HG03558 (cell line): ENCODE measurements around the gene TLE4.

Experiments
- ATAC-seq: cut with Tn5 transposase; IDR thresholded peaks from one replicate; pipeline ENCODE4 v1.9.1; 2021; ENCODE audit warnings: moderate number of reproducible peaks; ENCODE audit not compliant: unreplicated experiment; ENCODE audit errors: extremely low read depth

Gene TLE4

DNA sequence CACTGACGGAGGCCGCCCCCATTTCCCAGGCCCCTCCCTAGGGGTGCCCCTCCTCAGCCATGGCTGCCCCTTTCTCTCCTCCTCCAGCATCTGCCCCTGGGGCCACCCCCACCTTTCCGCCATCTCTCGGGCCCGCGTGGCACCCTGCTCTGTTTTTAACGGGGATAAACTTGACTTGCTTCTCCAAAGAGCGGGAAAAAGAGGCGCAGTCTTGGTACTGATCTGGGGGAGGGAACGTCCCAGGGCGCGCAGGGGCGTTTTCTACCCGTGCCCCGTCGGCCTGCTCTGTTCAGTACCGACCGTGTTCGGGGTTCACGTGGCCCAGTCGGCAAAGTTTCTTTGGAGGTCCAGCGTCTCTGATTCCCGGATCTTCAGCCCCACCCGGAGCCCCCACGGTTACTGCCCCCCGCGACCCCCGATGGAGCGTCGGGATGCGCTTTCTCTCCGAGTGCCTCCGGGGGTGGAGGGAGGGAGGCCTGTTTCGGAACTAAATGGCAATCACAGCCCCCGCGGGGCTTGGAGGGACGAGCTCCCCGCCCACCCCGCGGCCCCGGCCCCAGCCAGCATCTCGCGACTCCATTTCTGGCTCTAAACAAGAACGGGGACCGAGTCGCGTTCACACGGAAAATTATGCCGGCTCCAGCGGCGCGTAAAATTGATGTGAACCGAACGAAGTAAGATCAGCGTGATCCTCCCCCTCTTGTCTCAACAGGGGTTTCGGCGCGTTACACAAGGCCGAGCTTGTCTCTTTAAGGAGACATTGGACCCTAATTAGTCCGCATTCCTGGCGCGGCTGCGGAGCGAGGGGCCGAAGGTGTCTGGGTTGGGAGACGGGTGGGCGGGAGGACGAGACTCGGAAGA, 1.1 kb upstream of the TLE4 start:
- no peak for ATAC-seq

DNA sequence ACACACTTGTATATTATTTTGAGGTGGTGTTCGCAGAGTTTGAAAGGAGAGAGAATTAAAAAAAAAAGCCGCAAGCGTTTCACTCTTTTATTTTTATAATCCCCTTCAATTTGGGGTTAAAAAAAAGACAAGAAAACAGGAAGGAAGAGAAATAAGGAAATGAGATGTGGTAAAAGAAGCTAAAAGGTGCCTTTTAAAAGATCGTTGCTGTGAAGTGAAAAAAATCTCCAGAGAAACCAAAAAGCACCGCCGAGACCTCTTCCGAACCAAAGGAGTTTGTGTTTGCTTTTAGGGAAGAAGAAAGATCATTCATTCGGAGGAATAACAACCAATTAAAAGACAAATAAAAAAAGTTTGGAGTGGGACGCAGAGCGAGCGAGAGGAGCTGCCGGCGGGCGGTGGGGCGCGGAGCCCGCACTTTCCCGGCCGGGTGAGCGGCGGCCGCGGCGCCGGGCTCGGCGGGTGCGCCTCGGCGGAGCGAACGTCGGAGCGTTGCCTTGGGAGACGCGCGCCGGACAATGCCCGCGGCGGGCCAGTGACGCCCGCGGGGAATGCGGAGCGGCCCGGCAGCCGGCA, 355 bp downstream of the TLE4 start:
- no peak for ATAC-seq

DNA sequence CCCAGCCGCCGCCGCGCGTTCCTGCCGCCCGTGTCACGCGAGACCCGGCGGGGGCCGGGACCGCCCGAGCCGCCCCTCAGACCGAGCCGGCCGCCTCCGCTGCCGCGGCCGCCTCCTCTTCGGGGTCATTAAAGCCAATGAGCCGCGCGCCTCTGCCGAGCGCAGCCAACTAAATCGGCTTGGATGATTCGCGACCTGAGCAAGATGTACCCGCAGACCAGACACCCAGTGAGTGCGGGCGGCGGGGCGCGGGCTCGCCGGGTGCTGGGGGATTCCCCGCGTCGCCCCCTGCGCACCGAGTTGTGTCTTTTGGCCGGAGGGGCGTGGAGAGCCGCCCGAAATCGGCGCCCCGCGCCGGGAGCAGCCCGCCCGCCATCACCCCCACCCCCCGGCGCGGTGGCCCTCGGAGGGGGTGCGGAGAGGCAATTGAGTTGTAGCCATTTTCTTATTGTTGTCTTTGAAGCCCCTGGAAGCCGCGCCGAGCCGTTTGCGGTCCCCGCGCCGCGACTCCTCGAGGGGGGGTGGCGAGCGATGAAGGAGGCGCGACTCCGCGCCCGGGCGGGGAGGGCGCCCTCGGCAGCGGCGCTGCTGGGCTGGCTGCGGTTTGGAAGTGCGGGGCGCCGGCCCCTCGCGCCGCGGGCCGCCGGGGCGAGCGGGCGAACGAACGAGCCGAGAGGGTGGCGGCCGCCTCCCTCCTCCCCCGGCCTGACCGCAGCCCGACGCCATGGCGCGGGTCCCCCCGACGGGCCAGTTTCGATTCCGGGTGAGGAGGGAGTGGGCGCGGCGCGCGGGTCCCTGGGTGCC, 1.0 kb downstream of the TLE4 start:
- ATAC-seq: no peak

DNA sequence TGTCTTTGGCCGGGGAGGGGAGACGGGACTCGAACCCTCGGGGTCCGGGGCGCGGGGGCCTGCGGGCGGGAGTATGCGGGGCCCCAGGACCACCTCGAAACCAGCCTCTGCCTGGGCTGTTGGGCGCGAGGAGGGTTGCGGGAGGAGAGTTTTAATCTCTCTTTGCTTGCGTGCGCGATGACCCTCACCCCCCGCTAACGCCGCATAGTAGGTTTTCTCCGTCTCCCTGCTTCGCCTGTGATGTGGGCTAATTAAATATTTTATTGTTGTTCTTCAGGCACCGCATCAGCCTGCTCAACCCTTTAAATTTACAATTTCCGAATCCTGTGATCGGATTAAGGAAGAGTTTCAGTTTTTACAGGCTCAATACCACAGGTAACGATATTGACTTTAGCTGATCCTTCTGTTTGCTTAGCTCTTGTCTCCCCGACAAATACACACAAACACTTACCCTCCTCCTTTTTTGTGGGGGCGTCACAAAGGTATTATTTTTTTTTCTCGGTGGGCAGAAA, 1.7 kb downstream of the TLE4 start:
- no peak for ATAC-seq

DNA sequence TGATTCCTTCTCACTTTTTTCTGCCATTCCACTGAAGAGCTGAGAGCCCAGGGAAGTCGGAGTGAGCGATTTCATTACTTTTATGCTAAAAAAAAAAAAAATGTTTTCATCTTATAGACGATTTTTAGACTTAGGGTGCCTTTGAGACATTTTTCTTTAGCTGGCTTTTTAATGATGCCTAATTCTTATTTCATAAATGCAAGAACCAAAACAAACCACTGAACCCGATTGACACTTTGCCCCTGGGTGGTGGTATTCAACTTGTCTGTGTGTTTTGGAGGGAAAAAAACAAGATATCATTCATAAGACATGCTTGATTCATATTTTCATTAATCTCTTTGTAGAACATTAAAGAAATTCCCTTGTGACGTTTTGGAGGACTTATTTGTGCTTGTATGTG, 2.4 kb downstream of the TLE4 start:
- no peak for ATAC-seq

DNA sequence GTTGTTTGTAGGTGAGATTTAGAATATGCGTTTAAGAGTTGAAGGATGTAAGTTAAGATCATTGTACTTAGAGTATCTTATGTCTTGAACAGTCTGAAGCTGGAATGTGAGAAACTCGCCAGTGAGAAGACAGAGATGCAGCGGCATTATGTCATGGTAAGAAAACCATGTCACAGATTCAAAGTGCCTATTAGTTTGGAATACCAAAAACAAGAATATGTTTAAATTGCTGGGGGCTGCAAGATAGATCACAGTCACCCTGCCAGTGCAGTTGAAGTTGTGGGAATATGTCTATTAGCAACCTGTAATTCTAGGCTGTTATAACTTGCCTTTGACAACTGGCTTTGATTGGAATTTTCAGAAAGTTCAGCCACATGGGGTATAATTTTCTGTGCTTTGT, 3.0 kb downstream of the TLE4 start:
- ATAC-seq: no peak

DNA sequence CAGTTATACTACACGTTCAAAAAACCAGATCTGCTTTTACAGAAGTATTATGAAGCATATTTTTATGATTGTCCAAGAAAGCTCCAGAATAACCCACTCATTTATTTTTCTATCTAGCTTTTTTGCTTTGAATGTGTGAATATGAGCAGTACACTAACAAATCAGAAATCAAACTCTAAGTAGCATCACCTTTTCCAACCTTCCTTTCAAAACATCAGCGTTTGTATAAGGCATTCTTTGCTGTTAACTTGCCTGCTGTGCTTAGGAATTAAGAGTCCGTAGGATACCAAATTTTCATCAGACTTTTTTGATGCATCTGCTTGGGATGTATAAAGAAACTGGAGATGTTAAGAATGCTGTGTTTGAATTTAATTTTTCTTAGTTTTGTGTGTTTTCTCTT, 3.8 kb downstream of the TLE4 start:
- no peak for ATAC-seq

DNA sequence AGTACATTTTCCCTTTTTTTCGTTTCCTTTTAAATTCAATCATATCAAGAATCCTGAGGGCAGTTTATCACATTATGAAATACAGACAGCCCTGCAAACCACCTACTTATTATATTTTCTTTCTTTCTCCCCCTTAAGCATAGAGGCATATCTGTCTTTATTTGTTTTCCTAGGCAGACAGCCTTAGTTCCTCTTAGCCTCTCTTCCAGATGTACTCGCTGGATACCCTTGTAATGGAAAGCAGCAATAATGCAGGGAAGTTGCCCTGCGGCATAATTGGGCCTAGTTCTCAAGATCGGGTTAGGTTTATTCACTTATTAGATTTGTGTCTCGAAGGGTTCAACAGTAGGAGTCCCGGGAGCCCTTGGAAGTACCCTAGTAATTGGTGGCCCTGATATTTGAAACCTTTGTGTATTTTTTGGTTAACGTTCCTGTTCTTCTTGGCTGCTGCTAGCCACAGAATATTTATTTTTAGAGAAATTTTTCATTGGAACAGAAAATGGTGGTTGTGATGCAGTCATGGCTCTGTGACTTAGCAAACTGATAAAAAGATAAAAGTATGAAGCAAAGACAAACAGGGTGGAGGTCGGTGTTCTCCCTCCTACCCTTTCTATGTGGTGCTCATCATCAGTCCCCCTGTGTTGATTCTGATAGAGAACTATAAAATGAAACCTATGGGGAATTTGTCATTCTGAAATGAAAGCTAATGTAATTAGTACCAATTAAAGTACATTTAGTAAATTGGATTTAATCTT, 6.4 kb downstream of the TLE4 start:
- no peak for ATAC-seq

DNA sequence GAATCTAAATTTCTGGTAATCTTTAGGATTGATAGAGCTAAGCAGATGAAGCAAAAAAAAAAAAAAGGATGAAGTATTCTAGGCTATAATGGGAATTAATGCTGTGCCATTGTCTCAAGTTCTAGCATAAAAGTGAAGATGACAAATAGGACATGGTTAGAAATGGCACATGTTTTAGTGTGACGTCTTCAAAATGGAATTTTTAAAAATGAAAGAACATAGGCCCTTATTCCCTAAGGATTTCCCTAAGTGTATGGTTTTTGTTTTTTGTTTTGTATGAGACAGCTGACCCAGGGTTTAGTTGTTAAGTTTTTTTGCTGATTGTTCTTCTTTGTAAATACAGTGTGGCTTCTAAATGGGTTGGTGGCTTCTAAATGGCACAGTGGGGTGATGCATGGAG, 7.1 kb downstream of the TLE4 start:
- no peak for ATAC-seq

DNA sequence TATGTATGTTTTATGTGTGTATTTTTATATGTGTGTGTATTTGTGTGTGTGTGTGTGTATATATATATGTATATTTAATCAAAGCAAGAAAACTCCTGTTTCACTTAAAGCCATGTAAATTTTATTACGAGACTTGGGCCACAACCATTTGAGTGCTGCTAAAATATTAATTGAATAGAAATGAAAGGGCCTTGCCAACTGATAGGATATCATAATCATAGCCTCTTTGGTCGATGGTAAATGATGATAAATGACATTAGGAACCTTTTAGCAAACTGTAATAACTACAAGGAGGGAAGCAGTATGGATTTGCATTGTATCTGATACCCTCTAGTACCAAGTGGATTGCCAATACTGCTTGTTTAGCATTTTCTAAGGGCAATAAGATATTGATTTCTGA, 7.9 kb downstream of the TLE4 start:
- ATAC-seq: no peak

DNA sequence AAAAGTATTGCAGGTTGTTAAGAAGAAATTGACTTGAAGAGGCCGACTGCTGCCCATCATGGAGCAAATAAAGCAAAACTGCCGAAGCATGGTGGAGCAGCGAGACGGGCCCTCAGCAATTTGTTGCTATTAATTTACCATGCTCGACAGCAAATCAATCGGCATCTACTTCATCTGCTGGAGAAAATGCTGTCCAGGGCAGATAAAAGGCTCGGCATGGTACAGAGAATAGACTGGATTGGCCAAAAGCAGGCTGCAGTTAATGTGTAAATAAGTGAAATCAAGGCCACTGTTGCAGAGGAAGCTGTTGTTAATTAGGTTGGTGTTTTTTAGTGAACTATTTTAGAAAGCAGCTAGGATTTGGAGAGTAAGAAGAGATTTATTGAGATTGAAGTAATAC, 8.3 kb downstream of the TLE4 start:
- ATAC-seq: no peak

DNA sequence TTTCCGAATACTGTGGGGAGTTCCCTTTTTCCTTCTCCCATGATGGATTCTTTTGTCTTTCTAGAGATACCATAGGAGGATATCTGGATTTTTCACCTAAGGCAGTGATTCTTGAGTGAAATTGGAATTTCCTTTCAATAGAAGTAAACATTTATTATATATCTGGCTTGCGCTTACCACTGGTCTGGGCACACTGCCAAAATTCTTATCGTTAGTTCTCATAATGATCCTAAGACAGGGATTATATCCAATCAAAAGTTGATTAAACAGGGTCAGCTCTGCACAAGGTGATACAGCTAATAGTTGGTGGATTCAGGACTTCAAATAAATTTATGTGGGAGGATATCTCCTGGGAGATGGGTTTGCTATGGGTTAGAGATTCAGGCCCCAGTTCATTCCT, 9.6 kb downstream of the TLE4 start:
- no peak for ATAC-seq

DNA sequence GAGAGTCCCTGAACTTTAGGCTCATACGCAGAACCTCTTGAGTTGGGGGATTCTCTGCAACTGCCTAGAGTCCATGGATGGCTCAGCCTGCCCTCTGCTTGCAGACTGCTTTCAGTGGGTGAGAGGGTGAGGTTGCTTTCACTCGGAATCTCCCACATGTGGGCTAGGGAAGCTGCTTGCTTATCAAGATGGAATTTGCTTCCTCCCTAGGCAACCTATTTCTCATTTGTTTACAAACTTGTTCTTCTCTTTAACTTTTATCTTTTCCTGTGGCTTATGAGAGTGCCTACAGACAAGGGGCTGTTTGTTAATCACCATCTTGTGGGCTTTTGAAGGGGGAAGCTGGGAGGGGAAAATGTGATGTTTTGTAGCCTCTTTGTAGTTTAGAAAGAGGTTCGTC, 10.0 kb downstream of the TLE4 start:
- no peak for ATAC-seq

DNA sequence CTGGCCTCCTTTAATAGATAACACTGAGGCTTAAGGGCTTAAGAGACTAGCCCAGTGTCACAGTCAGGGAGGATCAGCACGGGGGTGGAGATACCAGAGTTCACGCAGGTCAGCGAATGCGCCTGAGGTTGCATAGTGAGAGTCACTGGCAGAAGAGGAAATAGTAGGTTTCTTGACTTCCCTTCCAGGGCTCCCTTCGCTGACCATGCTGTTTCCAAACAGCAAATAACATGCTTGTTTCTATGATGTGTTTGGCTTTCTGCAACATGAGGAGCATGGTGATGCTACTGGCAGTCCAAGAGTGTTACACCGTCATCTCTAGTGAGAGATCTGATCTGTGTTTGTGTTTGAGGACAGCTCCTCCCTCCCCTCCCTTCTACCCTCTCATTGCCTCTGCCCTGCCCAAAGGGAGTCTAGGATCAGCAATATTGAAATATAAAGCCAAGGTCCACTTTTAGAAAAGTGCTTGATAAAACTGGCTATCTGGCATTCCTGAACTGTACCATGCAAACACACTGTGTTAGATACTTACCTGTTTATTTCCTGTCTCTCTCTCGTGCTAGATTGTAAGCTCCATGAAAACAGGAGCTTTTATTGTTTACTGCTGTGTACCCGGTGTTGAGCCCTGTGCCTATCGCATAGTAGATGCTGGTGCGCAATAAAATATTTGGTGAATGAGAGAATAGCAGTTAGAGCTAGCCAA, 12.3 kb downstream of the TLE4 start:
- no peak for ATAC-seq

DNA sequence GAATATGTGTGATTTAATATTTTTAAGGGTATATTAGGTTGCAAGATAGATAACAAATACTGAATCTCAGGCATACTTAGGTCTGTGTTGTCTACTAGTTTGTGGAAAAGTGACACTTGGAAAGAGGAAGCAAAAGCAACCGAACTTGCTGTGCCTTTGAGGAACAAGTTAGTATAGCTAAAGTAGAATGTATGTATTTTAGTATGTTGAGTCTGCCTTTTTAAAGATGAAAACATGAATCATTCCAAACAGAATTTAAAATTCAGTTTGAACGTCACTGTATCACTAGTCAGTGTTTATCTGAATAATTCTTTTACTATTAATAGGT, 12.9 kb downstream of the TLE4 start:
- no peak for ATAC-seq

DNA sequence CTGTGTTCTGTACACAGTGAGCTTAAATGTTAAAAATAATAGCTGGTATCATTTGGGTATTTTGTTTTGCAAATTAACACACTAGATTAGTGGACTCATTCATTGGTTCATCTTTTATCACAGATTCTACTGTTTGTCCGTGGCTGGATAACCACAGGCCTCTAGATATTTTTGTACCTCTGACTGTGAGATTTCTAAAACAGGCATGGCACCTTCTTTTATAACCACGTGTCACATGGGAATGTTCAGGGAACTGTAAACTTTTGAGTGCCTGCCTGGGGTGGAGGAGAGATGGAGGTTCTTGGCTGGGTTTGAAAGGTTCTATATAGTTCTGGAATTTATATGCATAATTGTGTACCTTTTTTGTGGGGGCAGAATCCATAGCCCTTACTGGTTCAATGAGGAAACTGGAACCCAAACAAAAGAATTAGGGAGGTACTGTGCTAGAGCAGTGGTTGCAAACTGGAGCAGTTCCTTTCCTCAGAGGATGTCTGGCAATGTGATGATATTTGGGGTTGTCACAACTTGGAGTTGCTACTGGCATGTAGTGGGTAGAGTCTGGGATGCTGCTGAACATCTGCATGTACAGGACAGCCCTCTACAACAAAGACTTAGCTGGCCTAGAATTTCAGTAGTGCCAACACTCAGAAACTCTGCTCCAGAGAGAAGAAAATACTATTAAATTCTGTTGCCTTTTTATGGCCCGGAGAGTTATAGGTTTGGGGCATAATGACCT, 16.9 kb downstream of the TLE4 start:
- ATAC-seq: no peak

DNA sequence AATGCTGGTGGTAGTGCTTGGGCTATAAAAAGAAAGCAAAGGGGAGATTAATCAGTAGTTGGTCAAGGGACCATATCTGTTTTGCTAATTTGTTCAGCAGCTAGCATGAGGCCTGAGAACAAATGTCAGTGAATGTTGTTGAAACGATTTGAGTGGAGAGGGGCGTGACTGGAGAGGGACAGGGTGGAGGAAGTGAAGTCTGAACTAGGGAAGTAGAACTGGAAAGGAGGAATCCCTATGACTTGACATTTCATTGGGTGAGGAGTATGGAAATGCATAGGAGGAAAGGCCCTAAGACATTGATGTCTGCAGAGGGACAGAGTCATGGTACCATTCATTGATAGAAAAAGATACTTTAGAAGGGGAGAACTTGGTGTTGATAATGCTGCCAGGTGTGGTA, 19.7 kb downstream of the TLE4 start:
- no peak for ATAC-seq

DNA sequence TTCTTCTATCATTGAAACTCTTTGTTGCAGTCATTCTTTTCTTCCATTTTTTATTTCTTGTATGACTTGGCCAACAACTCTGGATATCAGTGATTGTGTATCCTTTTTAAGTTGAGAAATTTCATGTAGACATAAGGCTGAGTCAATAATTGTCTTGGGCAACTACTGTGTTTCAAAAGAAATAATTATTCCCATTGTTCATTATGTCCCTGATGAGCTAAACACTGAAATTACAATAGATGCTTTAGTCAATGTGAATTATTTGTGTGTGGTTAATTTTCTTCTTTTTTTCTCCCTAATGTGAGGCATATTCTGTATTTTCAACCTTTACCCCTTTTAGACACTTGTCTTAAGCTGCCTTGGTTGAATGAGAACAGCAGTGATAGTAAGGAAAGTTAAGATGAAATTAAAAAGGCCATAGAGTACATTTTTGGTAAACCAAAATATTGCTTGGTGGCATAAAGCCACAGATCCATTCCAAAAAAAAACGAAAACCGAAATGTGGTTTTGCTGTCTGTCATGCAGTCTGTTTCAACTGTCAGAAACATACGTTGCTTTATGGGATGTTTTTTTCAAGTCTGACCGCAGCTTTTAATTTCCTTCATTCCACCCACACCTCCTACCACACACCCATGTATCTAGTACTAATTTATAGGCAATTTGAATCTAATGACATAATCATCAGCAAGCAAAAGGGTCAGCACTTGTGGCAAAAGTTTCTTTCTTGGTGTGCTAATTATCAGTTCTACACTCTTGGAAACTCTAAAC, 21.1 kb downstream of the TLE4 start:
- ATAC-seq: no peak
